GM10266 (cell line): ENCODE measurements around the gene KLF15.

Source experiments
- DNase-seq: peaks from one replicate; pipeline ENCODE4 v3.0.0; 2012; ENCODE audit errors: extremely low spot score
- CTCF ChIP-seq: IDR thresholded peaks from 2 replicates; pipeline ENCODE4 v1.5.1; 2012; ENCODE audit warnings: mild to moderate bottlenecking, low read depth; ENCODE audit not compliant: control insufficient read depth, insufficient read depth; ENCODE audit errors: missing control alignments

The KLF15 gene

GRCh38 chr3:126355251-126355650 is 2.0 kb downstream of the KLF15 start:
- DNase-seq: no peak
- TF ChIP-seq CTCF: no peak

- TF ChIP-seq CTCF: no peak
- DNase-seq: no peak
These were observed 2.4 kb downstream of the KLF15 start for GRCh38 chr3:126354776-126355175.

GRCh38 chr3:126353694-126354321 is 3.4 kb downstream of the KLF15 start:
- TF ChIP-seq CTCF: no peak
- DNase-seq: no peak

- TF ChIP-seq CTCF: no peak
- DNase-seq: no peak
These were observed 4.4 kb downstream of the KLF15 start for GRCh38 chr3:126352476-126353454.

- no peak for TF ChIP-seq CTCF
- no peak for DNase-seq
These were observed 5.3 kb downstream of the KLF15 start for GRCh38 chr3:126351771-126352475.

GRCh38 chr3:126351086-126351770 is 6.0 kb downstream of the KLF15 start:
- no peak for DNase-seq
- TF ChIP-seq CTCF: no peak
